ENCODE measurements around the gene PSORS1C2.
"Not testable (repeated sequence)": the region's sequence is repeated elsewhere in the genome, so short reads cannot be mapped to it uniquely, and the experiment has no call there.

PSORS1C2 gene
- 0 reads per million in 2 donors for total RNA-seq

DNA sequence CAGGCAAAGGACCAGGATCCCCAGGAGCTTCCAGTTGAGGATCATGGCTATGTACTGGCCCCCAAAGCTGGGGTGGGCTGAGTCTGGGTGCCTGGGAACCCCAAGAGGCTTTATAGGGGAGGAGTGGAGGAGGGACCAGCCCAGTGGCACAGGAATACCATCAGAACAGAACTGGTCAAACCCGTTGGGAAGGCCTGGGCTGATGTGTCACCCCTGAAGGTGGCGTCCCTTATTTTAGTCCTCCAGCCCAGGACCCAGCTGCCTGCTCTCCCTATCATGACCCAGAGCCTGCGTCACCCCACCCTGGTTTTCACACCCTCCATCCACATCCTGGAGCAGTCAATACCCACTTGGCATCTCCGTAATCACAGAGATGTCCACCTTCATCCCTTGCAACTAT lies at the start of gene PSORS1C2:
Gene PSORS1C2 (minus strand): TSS at position 85 of the 400 bp plus-strand sequence. CDS start 40 bp downstream, at position 45.
- no peak for DNase-seq

DNA sequence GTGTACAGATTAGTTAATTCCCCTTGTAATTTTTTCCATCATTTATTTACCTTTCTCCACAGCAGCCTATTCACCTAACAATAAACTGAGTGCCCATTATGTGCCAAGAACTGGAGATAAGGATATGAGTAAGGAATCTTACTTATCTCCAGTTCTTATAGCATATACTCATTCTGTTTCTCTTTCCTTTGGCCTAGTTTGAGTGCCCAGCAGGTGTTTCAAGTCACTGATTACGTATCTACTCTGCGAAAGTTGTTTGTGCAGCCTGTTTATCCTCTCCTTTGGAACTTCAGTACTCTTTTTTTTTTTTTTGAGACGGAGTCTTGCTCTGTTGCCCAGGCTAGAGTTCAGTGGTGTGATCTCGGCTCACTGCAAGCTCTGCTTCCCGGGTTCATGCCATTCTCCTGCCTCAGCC lies 48.9 kb upstream of the PSORS1C2 start:
- DNase-seq: no peak

DNA sequence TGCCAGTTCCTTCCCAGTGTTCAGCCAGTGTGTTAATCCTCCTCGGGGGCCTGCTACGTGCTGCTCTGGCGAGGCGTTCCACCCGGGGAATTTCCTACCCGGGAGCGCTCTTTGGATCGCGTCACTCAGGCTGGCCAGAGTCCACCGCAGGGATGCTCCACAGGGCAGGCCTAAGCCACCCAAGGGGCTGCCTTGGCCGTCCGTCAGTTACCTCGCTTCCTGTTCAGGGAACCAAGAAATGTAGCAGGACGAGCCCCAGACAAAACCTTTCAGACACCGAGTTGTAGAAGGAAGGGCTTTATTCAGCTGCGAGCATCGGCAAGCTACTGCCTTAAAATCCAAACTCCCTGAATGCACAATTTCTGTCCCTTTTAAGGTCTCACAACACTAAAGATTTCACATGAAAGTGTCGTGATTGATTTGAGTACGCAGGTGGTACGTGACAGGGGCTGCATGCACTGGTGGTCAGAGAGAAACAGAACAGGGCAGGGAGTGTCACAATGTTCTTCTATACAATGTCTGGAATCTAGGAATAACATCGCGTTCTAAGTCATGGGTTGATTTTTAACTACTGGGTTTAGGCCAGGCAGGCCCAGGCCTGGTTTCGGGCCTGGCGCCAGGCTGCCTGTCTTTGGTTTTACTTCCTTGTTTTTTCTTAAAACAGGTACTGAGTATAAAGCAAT lies 47.3 kb upstream of the PSORS1C2 start:
- DNase-seq: no peak

DNA sequence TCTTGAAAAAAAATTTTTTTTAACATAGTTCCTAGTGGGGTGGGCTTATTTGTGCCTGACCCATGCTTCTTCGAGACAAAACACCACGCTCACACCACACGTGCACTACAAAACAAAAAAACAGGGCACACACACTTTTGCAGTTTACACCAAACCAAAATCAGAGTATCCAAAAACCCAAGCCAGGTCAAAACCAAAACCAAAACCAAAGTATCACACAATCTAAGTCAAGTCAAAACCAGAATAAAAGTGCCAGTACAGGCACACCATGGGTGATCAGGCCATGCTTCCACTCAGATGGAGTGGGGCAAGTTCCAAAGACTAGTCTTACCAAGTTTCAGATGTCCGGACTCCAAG lies 46.8 kb upstream of the PSORS1C2 start:
- DNase-seq: not testable (repeated sequence)

DNA sequence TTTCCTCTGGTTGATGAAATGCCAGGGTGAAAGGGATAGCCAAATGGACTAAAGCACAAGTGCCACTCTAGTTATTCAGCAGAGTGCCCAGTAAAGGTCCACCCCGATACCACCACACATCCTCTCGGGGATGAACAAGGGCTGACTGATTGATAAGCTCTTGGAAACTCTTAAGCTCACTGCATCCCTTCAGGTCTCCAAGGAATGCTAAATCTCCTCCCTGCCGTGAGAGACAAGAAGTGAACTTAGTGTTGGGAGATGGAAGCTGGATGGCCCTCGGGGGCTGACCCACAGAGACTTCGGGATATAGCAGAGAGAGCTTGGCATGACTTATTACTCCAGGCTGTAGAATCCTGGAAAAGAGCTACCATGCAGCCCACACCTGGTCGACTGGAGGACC lies 45.0 kb upstream of the PSORS1C2 start:
- DNase-seq: not testable (repeated sequence)

DNA sequence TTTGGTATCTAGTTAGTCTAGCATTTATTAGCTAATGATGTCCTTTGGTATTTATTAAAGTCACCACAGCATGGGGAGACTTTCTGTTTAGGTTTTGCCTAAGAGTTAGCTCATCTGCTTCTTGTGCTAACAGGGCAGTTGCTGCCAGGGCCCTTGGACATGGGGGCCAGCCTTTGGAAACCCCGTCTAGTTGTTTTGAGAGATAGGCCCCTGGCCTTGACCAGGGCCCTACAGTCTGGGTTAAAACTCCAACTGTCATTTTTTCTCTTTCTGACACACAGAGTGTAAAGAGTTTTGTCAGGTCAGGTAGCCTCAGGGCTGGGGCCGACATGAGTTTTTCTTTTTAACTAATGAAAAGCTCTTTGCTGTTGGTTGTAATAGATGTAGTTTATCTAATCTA lies 44.4 kb upstream of the PSORS1C2 start:
- not testable (repeated sequence) for DNase-seq

DNA sequence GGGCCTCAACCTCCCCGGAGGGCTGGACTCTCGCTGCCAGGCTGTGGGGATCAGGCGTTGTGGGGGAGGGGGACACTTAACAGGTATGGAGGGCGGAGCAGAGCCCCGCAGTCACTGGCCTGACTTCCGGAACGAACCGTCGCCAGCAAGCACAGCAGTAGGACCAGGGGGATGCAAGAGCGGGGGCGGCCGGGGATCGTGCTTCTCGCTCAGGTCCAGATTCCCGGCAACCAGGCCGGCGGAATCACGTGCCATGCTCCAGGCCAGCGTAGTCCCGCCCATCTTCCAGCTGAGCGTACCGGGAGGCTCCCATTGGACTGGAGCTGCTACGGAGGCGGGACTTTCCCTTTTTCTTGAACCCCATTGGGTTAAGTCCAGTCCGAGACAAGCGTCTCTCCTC lies 41.6 kb upstream of the PSORS1C2 start:
- DNase-seq: no peak

DNA sequence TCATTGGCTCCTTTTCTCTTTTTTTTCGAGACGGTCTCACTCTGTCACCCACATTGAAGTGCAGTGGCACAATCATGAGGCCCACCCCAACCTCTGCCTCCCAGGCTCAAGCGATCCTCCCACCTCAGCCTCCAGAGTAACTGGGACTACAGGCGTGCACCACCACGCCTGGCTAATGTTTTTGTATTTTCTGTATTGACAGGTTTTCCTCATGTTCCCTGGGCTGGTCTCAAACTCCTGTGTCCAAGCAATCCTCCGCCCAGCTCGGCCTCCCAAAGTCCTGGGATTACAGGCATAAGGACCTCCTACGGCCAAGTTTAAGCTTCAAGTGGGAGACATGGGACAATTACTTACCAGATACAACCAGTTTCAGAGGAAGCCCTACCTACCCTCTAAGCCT lies 41.0 kb upstream of the PSORS1C2 start:
- no peak for DNase-seq

DNA sequence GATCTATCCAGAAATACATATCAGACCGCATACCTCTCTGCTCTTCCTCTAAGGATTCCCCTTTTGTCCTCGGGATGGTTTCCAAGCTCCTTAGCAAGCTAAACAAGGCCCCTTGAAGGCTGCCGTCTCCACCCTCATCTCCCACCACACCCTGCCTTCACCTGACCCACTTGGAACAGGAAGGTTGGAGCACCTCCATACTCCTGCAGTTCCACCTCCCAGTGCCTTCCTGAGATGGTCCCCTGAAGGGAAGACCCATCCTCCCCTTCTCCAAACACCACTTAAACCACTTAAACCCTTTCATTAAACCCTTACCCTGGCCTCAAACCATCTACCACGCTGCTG lies 40.1 kb upstream of the PSORS1C2 start:
- DNase-seq: no peak

DNA sequence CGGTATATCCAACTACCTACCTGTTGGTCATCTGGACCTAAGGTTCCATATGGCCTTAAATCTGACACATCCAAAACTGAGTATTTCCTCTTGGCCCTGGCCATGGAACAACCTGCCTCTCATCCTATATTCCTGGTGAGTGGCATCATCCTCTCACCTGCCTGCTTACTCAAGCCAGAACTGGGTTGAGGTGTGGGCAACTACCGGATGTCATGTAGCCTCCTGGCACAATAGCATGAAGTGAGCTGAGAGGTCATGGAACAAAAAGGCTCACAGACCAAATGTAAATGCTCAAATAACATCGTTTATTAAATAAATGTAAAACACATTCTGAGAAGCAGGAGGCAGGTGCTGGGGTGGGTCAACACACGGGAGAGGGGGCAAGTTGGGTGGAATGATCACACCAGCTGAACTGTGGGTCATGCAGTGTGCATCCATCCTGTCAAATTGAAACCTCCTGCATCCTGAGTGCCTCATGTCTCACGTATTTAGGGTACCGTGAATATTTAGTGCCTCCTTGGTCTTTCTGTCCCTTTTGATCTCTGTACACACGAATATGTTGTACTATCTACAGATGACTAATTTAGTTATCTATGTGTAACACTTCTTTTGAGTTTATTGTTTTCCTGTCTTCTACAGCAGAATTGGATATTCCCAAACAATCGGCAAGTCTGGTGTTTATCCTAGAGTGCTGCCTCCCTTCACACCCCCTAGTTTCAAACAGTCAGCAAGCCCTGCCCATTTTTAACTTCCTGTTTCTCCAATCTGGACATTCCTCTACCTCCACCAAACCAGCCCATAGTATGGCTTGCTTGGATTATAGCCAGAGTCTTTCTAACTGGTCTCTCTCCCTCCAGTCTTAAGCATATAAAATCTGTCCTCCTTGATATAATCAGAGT lies 39.5 kb upstream of the PSORS1C2 start:
- DNase-seq: no peak

DNA sequence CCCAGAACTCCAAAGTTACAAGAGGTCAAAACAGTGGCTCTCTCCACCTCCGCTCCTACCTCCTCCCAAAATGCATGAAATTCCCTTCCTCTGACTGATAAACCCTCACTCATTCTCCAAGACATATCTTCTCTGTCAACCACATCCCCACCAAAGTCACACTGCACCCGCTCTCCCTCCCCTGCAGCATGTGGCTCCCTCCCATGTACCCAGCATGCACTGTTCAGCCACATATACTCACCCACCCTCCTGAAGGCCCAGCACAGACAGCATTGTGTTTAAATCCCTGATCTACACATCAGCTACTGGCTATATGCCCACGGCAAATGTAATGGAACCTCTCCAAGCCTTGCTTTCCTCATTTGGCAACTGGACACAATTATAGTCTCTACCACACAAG lies 37.1 kb upstream of the PSORS1C2 start:
- no peak for DNase-seq

DNA sequence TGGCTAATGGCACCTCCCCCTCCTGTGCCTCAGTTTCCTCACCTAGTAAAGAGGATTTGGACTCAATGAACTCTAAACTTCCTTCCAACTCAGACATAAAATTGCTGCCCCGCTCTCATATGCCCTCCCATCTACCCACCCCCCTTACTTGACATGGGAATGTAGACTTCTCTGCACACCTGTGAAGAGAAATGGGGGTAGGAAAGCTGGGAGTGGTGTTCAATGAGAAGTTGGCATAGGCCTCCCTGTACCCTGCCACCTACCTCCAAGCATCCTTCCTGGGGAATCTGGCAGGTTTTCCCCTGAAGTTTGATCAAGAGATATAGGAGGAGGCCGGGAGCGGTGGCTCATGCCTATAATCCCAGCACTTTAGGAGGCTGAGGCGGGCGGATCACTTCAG lies 35.5 kb upstream of the PSORS1C2 start:
- no peak for DNase-seq

DNA sequence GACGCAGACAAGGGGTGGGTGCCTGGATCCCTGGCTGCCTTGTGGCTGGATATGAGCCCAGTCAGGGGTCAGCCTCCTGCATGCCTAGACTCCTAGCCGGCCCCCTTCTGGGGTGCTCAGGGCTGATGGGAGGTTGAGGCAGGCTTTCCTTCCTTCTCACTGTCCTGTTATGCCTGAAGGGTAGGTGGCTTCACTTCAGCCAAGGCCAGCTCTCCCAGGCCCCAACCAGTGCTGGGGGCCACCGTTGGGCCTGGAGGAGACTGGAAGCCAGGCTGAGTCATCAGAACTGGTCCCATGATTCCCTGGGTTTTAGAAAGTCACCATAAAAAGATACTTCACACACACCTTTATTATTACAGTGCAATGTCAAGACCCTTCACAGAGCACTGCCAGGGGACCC lies 34.5 kb upstream of the PSORS1C2 start:
- no peak for DNase-seq

DNA sequence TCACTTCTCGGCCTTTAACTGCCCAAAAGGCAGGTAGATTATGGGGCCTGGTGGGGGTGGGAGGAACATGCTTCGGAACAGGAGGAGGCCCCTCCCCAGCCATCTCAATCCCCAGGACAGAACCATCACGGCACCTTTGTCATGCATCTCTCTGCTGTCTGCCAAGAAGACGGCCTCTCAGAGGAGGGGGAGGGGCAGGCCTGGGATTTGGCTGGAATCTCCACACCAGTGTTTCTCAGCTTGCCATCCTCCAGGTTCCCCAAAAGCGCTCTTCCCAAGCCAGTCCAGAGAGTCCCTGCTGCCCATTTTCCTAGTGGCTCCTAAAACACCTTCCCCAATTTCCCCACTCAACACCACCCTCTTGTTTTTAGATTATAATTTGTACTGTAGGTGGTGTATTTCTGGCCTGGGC lies 34.1 kb upstream of the PSORS1C2 start:
- no peak for DNase-seq

DNA sequence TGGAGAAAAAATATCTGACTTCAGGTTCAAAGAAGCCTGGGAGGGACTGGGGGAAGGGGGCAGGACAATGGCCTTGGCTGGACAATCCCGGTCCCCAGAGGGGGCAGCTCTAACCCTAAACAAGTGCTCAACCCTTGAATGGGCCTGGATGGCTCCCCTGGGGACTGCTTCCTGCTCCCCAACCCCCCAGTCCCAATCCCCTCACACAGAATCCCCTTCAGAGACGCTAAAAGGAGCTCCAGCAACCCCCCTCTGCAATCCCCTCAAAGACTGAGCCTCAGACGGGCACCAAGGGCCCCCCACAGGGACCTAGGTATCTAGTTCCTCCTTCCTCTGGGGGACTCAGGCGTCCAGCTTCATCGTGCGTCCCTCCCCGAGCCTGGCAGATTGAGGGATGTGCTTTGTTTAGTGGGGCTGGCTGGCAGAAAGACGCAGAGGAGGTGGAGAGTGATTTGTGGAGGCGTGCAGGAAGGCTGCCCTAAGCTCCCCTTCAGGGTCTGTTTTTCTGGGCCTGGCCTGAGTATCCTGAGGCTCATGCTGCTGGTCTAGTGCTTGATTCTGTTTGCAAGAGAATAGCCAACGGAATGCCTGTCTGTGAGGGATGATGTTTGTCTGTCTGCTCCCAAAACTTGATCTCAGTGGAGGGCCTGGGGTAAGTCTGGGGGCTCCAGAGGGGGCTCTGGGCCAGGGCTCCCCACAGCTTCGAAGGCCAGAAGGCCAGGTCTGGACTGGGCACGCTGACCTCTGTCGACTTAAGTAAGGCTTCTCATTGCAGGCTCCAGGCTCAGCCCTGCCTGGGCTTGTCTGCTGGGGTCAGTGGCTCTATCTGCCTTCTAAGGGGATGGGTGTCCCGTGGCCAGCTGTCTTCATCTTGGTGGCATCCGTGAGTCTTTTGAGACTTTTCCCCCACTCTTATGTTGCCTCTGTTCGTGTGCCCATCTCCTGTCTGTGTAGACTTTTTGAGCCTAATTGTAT lies 33.4 kb upstream of the PSORS1C2 start:
- no peak for DNase-seq

DNA sequence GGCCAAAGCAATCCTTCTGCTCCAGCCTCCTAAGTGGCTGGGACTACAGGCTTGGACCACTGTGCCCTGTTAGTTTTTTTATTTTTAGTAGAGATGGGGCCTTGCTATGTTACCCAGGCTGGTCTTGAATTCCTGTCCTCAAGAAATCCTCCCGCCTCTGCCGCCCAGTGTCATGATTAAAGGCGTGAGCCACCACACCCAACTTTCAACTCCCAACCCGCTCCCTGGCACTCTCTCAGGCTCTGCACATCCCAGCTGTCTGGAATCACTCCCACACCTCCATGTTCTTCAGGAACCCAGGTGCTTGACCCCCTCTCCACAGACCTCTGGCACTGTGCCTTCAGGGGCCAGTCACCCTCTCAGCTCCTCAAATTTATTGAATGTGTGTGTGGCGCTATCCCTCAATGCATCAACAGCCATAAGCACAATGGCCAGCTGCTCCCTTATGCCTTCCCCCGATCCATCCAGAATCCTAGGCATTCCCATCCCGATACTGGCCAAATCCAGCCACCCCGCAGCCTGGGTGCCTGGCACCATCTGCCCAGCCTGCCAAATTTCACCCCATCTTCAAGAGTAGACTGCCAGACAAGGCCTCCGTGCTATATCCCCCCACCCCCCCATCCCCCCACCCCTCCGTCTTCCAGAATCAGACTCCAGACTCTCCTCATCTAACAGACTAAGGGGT lies 32.3 kb upstream of the PSORS1C2 start:
- no peak for DNase-seq

DNA sequence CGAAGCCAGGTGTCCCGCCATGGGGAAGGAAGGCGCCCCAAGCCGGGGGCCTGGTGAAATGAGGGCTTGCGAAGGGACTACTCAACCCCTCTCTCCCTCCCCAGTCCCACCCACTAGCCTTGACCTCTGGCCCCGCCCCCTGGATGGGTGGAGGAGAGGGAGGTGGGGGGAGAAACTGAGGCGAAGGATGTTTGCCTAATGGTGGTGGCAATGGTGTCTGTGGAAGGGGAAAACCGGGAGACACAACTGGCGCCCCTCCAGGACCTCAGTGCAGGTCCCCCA lies 31.7 kb upstream of the PSORS1C2 start, which contains the start of gene POU5F1:
Gene POU5F1 (minus strand): TSS at position 83 of the 282 bp plus-strand sequence. CDS start 62 bp downstream, at position 21.
- no peak for DNase-seq

DNA sequence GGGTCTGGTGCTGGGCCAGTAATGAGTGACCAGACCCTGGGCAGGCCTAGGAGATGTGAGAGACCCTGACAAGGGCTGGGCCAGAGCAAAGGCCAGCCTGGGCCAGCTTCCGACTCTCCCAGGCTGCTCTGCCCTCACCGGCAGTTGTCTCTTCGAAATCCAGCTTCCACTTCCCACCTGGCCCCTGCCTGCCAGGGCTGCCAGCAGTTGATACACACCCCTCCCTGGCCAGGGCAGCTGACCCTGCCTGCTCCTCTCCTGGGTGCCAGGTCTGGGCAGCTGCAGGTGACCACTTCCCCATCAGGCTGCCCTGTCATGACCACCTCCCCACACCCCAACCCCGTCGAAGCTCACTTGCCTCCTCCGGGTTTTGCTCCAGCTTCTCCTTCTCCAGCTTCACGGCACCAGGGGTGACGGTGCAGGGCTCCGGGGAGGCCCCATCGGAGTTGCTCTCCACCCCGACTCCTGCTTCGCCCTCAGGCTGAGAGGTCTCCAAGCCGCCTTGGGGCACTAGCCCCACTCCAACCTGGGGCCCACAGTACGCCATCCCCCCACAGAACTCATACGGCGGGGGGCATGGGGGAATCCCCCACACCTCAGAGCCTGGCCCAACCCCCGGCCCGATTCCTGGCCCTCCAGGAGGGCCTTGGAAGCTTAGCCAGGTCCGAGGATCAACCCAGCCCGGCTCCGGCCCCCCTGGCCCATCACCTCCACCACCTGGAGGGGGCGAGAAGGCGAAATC lies 31.2 kb upstream of the PSORS1C2 start:
- DNase-seq: not testable (repeated sequence)

DNA sequence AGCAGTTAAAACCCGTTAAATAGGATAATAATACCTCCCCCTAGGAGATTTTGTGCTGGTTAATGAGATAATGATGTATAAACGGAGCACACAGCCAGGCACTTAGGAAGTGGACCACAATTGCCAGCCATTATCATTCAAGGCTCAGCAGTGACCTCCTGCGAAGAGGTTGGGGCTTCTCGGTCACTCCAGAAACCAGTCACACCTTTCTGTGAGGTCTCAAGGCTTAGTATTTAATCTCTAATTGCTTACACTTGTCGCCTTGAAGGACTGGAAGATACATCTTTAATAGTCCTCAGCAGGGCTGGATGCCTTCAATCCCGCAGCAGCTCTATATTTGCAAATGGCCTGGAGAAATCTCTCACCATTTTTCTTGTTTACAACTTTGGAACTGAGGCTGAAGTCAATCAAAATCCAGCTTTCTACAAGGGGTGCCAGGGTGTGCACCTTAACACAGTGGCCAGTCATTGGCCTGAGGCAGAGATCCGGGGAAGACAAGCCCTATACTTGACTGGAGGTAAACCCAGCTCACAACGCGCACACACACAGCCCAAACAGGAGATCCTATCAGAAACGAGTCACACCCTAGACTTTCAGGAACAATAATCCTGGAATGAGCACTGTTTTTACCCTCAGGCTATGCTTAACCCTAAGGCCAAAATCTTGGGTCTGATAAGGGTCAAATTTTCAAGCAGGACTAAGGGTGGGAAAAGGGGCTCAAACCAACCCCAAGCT lies 30.4 kb upstream of the PSORS1C2 start:
- no peak for DNase-seq

DNA sequence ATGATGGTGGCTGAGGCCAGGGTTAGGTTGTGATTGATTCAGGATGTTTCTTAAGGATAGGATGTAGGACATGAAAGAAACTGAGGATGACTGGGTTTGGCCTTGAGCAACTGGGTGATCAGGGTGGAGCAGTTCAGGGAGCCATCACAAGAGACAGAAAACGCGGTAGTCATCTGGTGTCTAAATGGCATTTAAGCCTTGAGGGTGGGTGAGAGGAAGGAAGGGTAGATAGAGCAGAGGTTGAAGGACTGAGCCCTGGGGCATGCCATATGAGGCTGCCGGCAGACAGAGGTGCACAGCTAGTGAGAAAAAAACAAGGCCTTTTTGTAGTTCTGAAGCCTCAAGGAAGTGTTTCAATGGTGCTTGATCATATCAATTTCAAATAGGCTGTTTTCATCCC lies 29.7 kb upstream of the PSORS1C2 start:
- no peak for DNase-seq

DNA sequence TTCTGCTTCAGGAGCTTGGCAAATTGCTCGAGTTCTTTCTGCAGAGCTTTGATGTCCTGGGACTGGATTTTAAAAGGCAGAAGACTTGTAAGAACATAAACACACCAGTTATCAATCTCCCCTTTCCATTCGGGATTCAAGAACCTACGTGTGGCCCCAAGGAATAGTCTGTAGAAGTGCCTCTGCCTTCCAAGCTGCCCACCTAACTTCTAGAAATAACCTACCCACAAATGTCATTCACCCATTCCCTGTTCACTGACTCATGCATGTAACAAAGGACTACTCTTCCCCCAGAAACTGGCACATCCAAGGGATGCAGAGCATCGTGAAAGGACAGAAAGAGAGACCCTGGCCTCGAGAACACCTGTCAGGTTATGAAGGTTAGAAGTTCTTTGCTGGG lies 27.1 kb upstream of the PSORS1C2 start:
- no peak for DNase-seq
